HG03575 (cell line): ENCODE results near the gene KCNH6.

ENCODE experiments used
- ATAC-seq: cut with Tn5 transposase; IDR thresholded peaks from one replicate; pipeline ENCODE4 v1.9.1; 2021; ENCODE audit not compliant: unreplicated experiment, insufficient number of reproducible peaks, low FRiP score; ENCODE audit errors: extremely low read depth

The KCNH6 gene

GRCh38 chr17:63578769-63579111 lies 55.6 kb downstream of the KCNH6 start:
- no peak for ATAC-seq

DNA sequence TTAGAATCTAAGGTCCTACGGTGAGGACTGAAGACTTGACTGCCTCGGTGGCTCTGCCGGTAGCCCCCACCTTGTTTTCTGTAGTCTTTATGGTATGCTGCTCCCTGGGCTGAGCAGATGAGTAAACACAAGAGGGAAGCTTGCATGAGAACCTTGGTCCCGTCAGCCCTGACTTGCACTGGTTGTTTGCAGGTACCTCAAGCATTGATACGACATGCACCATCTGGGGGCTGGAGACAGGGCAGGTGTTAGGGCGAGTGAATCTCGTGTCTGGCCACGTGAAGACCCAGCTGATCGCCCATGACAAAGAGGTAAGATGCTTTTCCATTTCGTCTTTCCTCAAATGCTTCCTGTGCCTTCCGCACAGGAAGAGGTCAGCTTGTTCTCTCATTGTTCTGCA lies 56.5 kb downstream of the KCNH6 start:
- no peak for ATAC-seq

GRCh38 chr17:63587770-63588169 lies 64.6 kb downstream of the KCNH6 start:
- no peak for ATAC-seq

DNA sequence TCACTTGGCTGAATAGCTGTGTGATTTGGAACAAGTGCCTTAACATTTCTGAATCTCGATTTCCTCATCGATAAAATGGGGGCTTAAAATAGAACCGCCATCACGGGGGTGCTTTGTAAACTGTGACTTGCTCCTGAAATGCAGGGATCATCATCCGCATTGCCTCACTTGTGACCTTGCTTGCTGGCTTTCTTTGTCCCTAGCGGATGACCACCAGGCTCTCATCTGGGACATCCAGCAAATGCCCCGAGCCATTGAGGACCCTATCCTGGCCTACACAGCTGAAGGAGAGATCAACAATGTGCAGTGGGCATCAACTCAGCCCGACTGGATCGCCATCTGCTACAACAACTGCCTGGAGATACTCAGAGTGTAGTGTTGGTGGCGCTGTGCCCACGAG lies 65.6 kb downstream of the KCNH6 start:
- no peak for ATAC-seq

- ATAC-seq, result no peak
These were observed 66.5 kb downstream of the KCNH6 start for GRCh38 chr17:63589646-63590045.

DNA sequence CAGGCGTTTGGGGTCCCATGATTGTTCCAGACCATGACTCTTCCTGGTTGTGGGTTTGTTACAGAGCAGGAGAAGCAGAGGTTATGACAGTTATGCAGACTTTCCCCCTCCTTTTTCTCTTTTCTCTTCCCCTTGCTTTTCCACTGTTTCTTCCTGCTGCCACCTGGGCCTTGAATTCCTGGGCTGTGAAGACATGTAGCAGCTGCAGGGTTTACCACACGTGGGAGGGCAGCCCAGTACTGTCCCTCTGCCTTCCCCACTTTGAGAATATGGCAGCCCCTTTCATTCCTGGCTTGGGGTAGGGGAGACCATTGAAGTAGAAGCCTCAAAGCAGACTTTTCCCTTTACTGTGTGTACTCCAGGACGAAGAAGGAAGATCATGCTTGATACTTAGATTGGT lies 69.6 kb downstream of the KCNH6 start:
- ATAC-seq, result no peak

DNA sequence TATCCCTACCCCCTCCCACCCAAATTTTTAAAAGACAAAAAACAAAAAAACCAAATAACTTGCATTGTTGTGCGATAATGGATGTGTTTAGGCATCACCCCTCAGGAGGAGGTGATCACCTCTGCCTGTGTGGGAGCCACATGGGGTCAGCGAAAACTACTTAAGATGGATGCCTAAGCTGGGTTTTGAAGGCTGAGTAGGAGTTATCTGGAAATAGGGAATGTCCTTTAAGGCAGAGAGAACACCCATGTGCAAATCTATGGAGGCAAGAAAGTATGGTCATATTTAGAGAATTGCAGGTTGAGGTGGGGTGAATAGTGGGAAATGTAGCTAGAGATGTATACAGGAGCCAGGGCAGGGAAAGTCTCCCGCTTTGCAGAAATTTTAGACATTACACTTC lies 72.0 kb downstream of the KCNH6 start:
- no peak for ATAC-seq
